HCT116 (cell line): ENCODE results near the gene GAPT. TPM values are rescaled to one million over a fixed set of nuclear protein-coding genes. Genes with fewer than 3 reads are reported as not detected.

Experiments used
- ATAC-seq: fragments of 200-7000 bp; cut with Tn5 transposase; 2 replicates; pipeline ENCODE4 v1.9.1; 2020; ENCODE audit warnings: mild to moderate bottlenecking, moderate library complexity
- BruUV-seq: library from RNA; stranded (reverse); fragments of 400-500 nt; replicated peaks from 2 replicates; lab custom pipeline; 2021; lab: Mats Ljungman, UMichigan
- CTCF ChIA-PET: fragments of 300-600 bp; sonication (Branson Sonifier 250); formaldehyde crosslinking; loops from one replicate; lab custom pipeline; 2021; ENCODE audit warnings: antibody characterized with exemption; lab: Charles Lee
- POLR2A ChIA-PET: fragments of 300-600, 350-600 bp; sonication (Branson Sonifier 250); formaldehyde crosslinking; loops from one replicate; lab custom pipeline; 2021; ENCODE audit warnings: antibody characterized with exemption; lab: Charles Lee
- RAD21 ChIA-PET, 2 experiments: fragments of 300-600 bp; sonication (Branson Sonifier 250); formaldehyde crosslinking; loops; one replicate each; lab custom pipeline; 2023; ENCODE audit warnings: low total read pairs in 2 of 2; ENCODE audit not compliant: uncharacterized antibody in 2 of 2, unreplicated experiment in 2 of 2, low non-redundant PET in 1 of 2; lab: Charles Lee
- DNase-seq: peaks from one replicate; pipeline ENCODE4 v3.0.0-alpha.2; 2010; ENCODE audit warnings: low read depth, low spot score
- H2AFZ ChIP-seq: fragments of 200-600 bp; shearing (Covaris generic), sonication (generic); 2 replicates; pipeline ENCODE4 v1.6.1; 2017; ENCODE audit warnings: low read depth, mixed run types, mixed read lengths, antibody characterized with exemption, low read length; ENCODE audit not compliant: poor library complexity, severe bottlenecking
- H3K27ac ChIP-seq: 2 replicates; pipeline ENCODE4 v1.5.1; 2012; ENCODE audit warnings: low read depth, low read length
- H3K27me3 ChIP-seq: fragments of 200-600 bp; sonication (generic); 2 replicates; pipeline ENCODE4 v1.6.1; 2016; ENCODE audit warnings: mixed run types, low read length, mixed read lengths; ENCODE audit not compliant: insufficient read depth
- H3K36me3 ChIP-seq, 2 experiments: fragments of 200-500 bp in 1 of 2; fragments of 200-600 bp in 1 of 2; sonication (Bioruptor generic) in 1 of 2; sonication (generic) in 1 of 2; 2 replicates each; pipeline versions ENCODE4 v1.5.1 to v1.6.1; 2014 to 2016; ENCODE audit warnings: low read length in 2 of 2, inconsistent platforms in 1 of 2, mixed read lengths in 1 of 2, mixed run types in 1 of 2; ENCODE audit not compliant: insufficient read depth in 2 of 2, control insufficient read depth in 1 of 2
- H3K4me1 ChIP-seq, 2 experiments: fragments of 200-600 bp in 1 of 2; sonication (generic) in 1 of 2; 2 replicates each; pipeline versions ENCODE4 v1.5.1 to v1.6.1; 2012 to 2017; ENCODE audit warnings: low read length in 2 of 2, inconsistent platforms in 1 of 2, mild to moderate bottlenecking in 1 of 2, mixed read lengths in 1 of 2, mixed run types in 1 of 2, moderate library complexity in 1 of 2; ENCODE audit not compliant: insufficient read depth in 2 of 2, control insufficient read depth in 1 of 2
- H3K4me2 ChIP-seq: fragments of 200-600 bp; sonication (generic); 2 replicates; pipeline ENCODE4 v1.6.1; 2017; ENCODE audit warnings: mixed run types, low read length, mixed read lengths
- H3K4me3 ChIP-seq, 2 experiments: fragments of 200-600 bp in 1 of 2; sonication (generic) in 1 of 2; replicated peaks in 1 of 2; 2 replicates each; pipeline ENCODE4 v1.5.1; 2011 to 2016; ENCODE audit warnings: low read length in 2 of 2, control low read depth in 1 of 2, low read depth in 1 of 2, mild to moderate bottlenecking in 1 of 2, mixed read lengths in 1 of 2, mixed run types in 1 of 2
- H3K79me2 ChIP-seq: fragments of 200-600 bp; sonication (generic); 2 replicates; pipeline ENCODE4 v1.6.1; 2017; ENCODE audit warnings: mild to moderate bottlenecking, mixed run types, low read length, moderate library complexity, mixed read lengths; ENCODE audit not compliant: insufficient read depth
- H3K9ac ChIP-seq: fragments of 200-600 bp; sonication (generic); 2 replicates; pipeline ENCODE4 v1.6.1; 2016; ENCODE audit warnings: low read length, mixed read lengths
- H3K9me2 ChIP-seq: fragments of 200-600 bp; sonication (generic), shearing (Covaris generic); 2 replicates; pipeline ENCODE4 v1.6.1; 2017; ENCODE audit warnings: mixed run types, mild to moderate bottlenecking, moderate library complexity; ENCODE audit not compliant: insufficient read depth
- H3K9me3 ChIP-seq, 2 experiments: fragments of 200-500 bp in 1 of 2; fragments of 200-600 bp in 1 of 2; sonication (Bioruptor generic) in 1 of 2; sonication (generic) in 1 of 2; 2 replicates each; pipeline ENCODE4 v1.6.1; 2014 to 2017; ENCODE audit warnings: low read length in 2 of 2, mixed read lengths in 2 of 2, inconsistent platforms in 1 of 2, low read depth in 1 of 2, mild to moderate bottlenecking in 1 of 2, mixed run types in 1 of 2, moderate library complexity in 1 of 2; ENCODE audit not compliant: control insufficient read depth in 1 of 2, insufficient read depth in 1 of 2
- H4K20me1 ChIP-seq: fragments of 200-600 bp; sonication (generic), shearing (Covaris generic); 2 replicates; pipeline ENCODE4 v1.6.1; 2017; ENCODE audit warnings: mixed run types, mild to moderate bottlenecking, moderate library complexity; ENCODE audit not compliant: insufficient read depth
- CBX3 ChIP-seq: IDR thresholded peaks from 2 replicates; pipeline ENCODE4 v1.6.1; 2012; ENCODE audit warnings: low read depth
- CEBPB ChIP-seq: IDR thresholded peaks from 2 replicates; pipeline ENCODE4 v1.6.1; 2012; ENCODE audit warnings: low read depth
- CTCF ChIP-seq, 3 experiments: fragments of 200-600 bp in 1 of 3; sonication (generic) in 1 of 3; IDR thresholded peaks in 2 of 3; conservative IDR thresholded peaks in 1 of 3; 2 replicates each; pipeline ENCODE4 v1.5.1; 2012 to 2017; ENCODE audit warnings: low read depth in 2 of 3, low read length in 2 of 3, antibody characterized with exemption in 1 of 3, borderline replicate concordance in 1 of 3, control low read depth in 1 of 3, mild to moderate bottlenecking in 1 of 3, mixed read lengths in 1 of 3, mixed run types in 1 of 3, moderate library complexity in 1 of 3; ENCODE audit not compliant: insufficient read depth in 1 of 3
- EGR1 ChIP-seq: IDR thresholded peaks from 2 replicates; pipeline ENCODE4 v1.6.1; 2012; ENCODE audit warnings: low read depth
- ELF1 ChIP-seq: IDR thresholded peaks from 2 replicates; pipeline ENCODE4 v1.6.1; 2012; ENCODE audit warnings: low read depth, borderline replicate concordance
- FOSL1 ChIP-seq: IDR thresholded peaks from 2 replicates; pipeline ENCODE4 v1.6.1; 2012; ENCODE audit warnings: low read depth
- JUND ChIP-seq: IDR thresholded peaks from 2 replicates; pipeline ENCODE4 v1.6.1; 2012
- MAX ChIP-seq: IDR thresholded peaks from 2 replicates; pipeline ENCODE4 v1.6.1; 2012
- POLR2A ChIP-seq: IDR thresholded peaks from 2 replicates; pipeline ENCODE4 v1.7.0; 2011; ENCODE audit warnings: borderline replicate concordance; ENCODE audit not compliant: insufficient read depth, insufficient read length; ENCODE audit errors: extremely low read depth
- POLR2AphosphoS5 ChIP-seq: IDR thresholded peaks from 2 replicates; pipeline ENCODE4 v1.6.1; 2011; ENCODE audit warnings: mild to moderate bottlenecking, low read depth, low read length, moderate library complexity
- RAD21 ChIP-seq: IDR thresholded peaks from 2 replicates; pipeline ENCODE4 v1.6.1; 2012; ENCODE audit warnings: low read depth, mild to moderate bottlenecking
- SIN3A ChIP-seq: IDR thresholded peaks from 2 replicates; pipeline ENCODE4 v1.6.1; 2012; ENCODE audit warnings: low read depth
- SP1 ChIP-seq: IDR thresholded peaks from 2 replicates; pipeline ENCODE4 v1.6.1; 2012; ENCODE audit warnings: low read depth
- SRF ChIP-seq: IDR thresholded peaks from 2 replicates; pipeline ENCODE4 v1.6.1; 2012; ENCODE audit warnings: low read depth
- TCF7L2 ChIP-seq: IDR thresholded peaks from 2 replicates; pipeline ENCODE4 v1.7.0; 2011; ENCODE audit warnings: borderline replicate concordance, inconsistent platforms; ENCODE audit not compliant: insufficient read depth, insufficient read length; ENCODE audit errors: extremely low read depth
- YY1 ChIP-seq: IDR thresholded peaks from 2 replicates; pipeline ENCODE4 v1.6.1; 2011; ENCODE audit warnings: low read length, low read depth, moderate library complexity, mild to moderate bottlenecking; ENCODE audit not compliant: insufficient replicate concordance; ENCODE audit errors: extremely low read depth
- ZBTB33 ChIP-seq: IDR thresholded peaks from 2 replicates; pipeline ENCODE4 v1.6.1; 2011; ENCODE audit warnings: mild to moderate bottlenecking, low read length, moderate library complexity; ENCODE audit not compliant: insufficient replicate concordance; ENCODE audit errors: extremely low read depth
- ZFX ChIP-seq: fragments of 450-650 bp; IDR thresholded peaks from 2 replicates; pipeline ENCODE4 v1.6.1; 2017
- ZNF274 ChIP-seq: fragments of 200-500 bp; sonication (Bioruptor generic); IDR thresholded peaks from 2 replicates; pipeline ENCODE4 v1.6.1; 2014; ENCODE audit warnings: mild to moderate bottlenecking, low read depth, low read length, inconsistent platforms
- intact Hi-C: fragments of 100-400 bp; cut with micrococcal nuclease; formaldehyde crosslinking; loops from 2 replicates; pipeline ENCODE4 v1.10.0; 2022
- total RNA-seq: library from RNA; stranded (reverse); gene quantifications from one replicate; pipeline ENCODE4 v1.2.1, GENCODE V29; 2021; ENCODE audit not compliant: unreplicated experiment

GAPT gene
- total RNA-seq, 1 experiment from 2014 or later: not detected

DNA sequence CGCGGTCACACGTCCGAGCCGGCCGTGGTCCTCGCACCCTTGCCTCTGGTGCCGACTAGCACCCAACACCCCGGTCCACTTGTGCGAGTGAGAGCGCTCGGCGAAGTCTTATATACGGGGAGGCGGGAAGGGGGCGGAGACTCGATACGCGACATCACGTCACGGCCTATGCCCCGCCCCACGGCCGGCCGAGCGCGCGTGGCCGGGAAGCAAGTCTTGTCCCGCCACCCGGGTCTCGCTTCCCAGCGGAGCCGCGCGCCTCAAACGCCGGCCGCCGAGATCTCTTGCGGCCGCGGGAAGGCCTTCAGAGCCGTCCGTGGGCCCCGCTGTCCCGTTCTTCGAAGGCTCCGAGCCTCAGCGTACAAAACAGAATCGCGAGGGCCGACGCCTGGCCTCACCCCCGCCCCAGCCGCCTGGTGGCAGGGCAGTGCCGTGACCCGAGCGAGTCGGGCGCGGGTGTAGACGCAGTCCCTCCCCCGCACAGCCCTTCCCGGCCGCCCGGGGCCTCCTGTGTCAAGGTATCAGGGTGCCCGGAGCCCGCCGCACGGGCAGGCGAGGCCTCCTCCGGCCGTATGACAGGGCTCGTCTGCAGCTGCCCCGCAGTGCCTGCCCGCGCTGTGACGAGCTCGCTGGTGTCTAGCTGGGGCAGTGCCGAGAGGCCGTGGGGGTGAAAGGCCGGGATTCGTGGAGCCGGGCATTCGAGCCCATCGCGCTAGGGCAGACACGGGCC lies 31.1 kb upstream of the GAPT start, which contains the start of gene PLK2:
Gene PLK2 (minus strand): TSS at position 85 of the 730 bp plus-strand sequence. CDS start 127 bp downstream, outside the sequence.
- Histone ChIP-seq H3K4me2 (peak within 1 kb of the TSS; percentile 70), H3K9me3 (no peaks in the 10 kb centered on the region), H2AFZ (peak within 1 kb of the TSS; percentile 63), H3K4me1 (peaks cover 8 to 45% of the 10 kb centered on the region in 2 experiments), H3K9ac (peak within 1 kb of the TSS; percentile 88), H3K27me3 (no peaks in the 10 kb centered on the region), H3K79me2 (peaks cover 47% of the 10 kb centered on the region), H3K4me3 (peak within 1 kb of the TSS; percentile 82), H3K27ac (peak within 1 kb of the TSS; percentile 92), H3K9me2 (no peaks in the 10 kb centered on the region), H4K20me1 (peaks cover 26% of the 10 kb centered on the region; the same call in 1 of the 2 replicates), H3K36me3 (peaks cover 30 to 34% of the 10 kb centered on the region in 2 experiments)
- TF ChIP-seq CEBPB (no peak), CBX3 (peak; percentile 72; the same call in 1 of the 2 replicates), EGR1 (peak; percentile 83), SIN3A (peak; percentile 89), RAD21 (peak; percentile 29), YY1 (peak; percentile 29), ZBTB33 (no peak), POLR2A (peak; percentile 97), CTCF (IDR thresholded peaks at IDR 0.05 in 2 of 3, conservative IDR thresholded peaks at IDR 0.05 in 1 of 3; ENCODE audit: borderline replicate concordance in 1 of 3, insufficient read depth in 1 of 3, low read depth in 2 of 3, low read length in 2 of 3) (peak in 2 of 3 experiments; percentile 19 to 49; a peak in 4 of 6 replicates), POLR2AphosphoS5 (peak; percentile 99), ZFX (peak; percentile 79), SRF (no peak), JUND (no peak; the same call in 1 of the 2 replicates), ELF1 (no peak), ZNF274 (no peak), TCF7L2 (no peak), FOSL1 (no peak), MAX (peak; percentile 86), SP1 (peak; percentile 78)
- ChIA-PET RAD21 (interaction anchor here (0.8 to 2.5 kb wide), 10 partner anchors 570 to 1162 kb away, joined by 3 to 21 read pairs (median 7); no protein-coding TSS in a partner anchor), CTCF (interaction anchor here (0.6 to 4.5 kb wide), 14 partner anchors 124 to 1162 kb away, joined by 3 to 88 read pairs (median 6); no protein-coding TSS in a partner anchor), POLR2A (interaction anchor here (0.6 to 2.4 kb wide), 28 partner anchors 9 to 1162 kb away, joined by 3 to 19 read pairs (median 4); no protein-coding TSS in a partner anchor)
- peak; percentile 76 for DNase-seq
- no TSS peak for BruUV-seq
- ATAC-seq: peak; percentile 81
- intact Hi-C loops: loop anchor here (1.0 to 5.0 kb wide), 7 partner anchors 572 to 1558 kb away; no protein-coding TSS in a partner anchor
